Measurements from ENCODE around the gene RAB7B.

DNA sequence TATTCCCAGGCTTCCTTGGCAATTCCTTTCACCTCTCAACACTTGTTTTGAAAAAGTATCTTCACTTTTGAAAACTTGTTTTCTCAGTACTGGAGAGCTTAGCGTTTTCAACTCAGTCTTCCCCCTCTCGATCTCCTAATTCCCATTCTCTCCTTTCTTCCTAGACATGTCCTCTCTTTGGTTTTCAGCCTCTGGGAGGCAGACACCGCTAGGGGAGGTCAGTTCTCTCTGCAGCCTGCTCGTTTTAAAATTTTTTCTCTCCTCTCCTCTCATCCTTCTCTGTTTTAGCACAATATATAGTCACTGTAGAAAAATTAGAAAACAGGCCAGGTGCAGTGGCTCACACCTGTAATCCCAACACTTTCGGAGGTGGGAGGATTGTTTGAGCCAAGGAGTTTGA, 37.1 kb upstream of the RAB7B start:
- TF ChIP-seq, protein P1, sequence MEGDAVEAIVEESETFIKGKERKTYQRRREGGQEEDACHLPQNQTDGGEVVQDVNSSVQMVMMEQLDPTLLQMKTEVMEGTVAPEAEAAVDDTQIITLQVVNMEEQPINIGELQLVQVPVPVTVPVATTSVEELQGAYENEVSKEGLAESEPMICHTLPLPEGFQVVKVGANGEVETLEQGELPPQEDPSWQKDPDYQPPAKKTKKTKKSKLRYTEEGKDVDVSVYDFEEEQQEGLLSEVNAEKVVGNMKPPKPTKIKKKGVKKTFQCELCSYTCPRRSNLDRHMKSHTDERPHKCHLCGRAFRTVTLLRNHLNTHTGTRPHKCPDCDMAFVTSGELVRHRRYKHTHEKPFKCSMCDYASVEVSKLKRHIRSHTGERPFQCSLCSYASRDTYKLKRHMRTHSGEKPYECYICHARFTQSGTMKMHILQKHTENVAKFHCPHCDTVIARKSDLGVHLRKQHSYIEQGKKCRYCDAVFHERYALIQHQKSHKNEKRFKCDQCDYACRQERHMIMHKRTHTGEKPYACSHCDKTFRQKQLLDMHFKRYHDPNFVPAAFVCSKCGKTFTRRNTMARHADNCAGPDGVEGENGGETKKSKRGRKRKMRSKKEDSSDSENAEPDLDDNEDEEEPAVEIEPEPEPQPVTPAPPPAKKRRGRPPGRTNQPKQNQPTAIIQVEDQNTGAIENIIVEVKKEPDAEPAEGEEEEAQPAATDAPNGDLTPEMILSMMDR (IDR thresholded peaks at IDR 0.05): no peak
- no peak for TF ChIP-seq EZH2 (IDR thresholded peaks at IDR 0.05)

Measured in neural progenitor cell (in vitro differentiated cells).